OCI-LY7 (cell line): ENCODE data around the gene PTPRT.

Experiments used
- CTCF ChIP-seq: fragments of 200-600 bp; sonication (generic); conservative IDR thresholded peaks from 2 replicates; pipeline ENCODE4 v1.5.1; 2014; ENCODE audit warnings: mild to moderate bottlenecking, antibody characterized with exemption, low read length, moderate library complexity, mixed read lengths
- EZH2phosphoT487 ChIP-seq: fragments of 200-600 bp; sonication (generic); IDR thresholded peaks from 2 replicates; pipeline ENCODE4 v1.6.1; 2018; ENCODE audit warnings: low read depth, borderline replicate concordance, mild to moderate bottlenecking, mixed run types, antibody characterized with exemption, low read length, moderate library complexity, mixed read lengths

- no peak for TF ChIP-seq CTCF
- no peak for TF ChIP-seq EZH2phosphoT487
Measured at GRCh38 chr20:42752620-42753019, 437.1 kb downstream of the PTPRT start.
